ENCODE results near the gene SEMA3C. TPM values are rescaled to one million over a fixed set of nuclear protein-coding genes. Genes with fewer than 3 reads are reported as not detected.

Gene SEMA3C
- total RNA-seq, 2 donors from 2014 or later = 3.0 to 3.4 TPM

DNA sequence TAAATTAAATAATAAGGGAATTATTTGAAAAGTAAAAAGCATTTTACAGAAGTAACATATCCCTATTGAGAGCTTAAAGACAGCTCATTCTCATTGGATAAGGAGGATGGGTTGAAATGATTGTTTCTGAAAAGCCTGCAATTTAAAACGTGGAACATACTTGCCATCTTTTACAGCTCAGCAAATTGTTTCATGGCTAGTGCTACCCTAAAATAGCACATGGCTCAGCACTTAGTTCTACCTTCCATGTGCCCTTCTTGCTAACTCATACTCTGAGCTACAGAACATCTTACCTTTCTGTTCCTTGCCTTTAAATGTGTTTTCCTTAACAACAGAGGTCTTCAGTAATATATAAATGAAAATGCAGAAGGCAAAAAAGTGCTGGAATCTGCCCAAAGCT, 8.6 kb downstream of the SEMA3C start:
- Histone ChIP-seq H3K4me3 (no peak overlapping the region), H3K27ac (no peak overlapping the region), H3K4me1 (no peaks in the 10 kb centered on the region), H3K36me3 (replicated peaks in 1 of 2; ENCODE audit: insufficient read depth in 1 of 2, low read depth in 2 of 2) (no peaks in the 10 kb centered on the region), H3K9me3 (no peaks in the 10 kb centered on the region), H3K27me3 (no peaks in the 10 kb centered on the region)
- intact Hi-C loops (cut with DNase I) = loop anchor here (10.0 kb wide), 1 partner anchor 545 kb away; no protein-coding TSS in a partner anchor
- TF ChIP-seq CTCF (IDR thresholded peaks at IDR 0.05) = no peak
- TF ChIP-seq POLR2A (IDR thresholded peaks at IDR 0.05) = no peak
- 48 to 55% methylated on average over 1 of the region's 1 CpG for WGBS, 2 donors
- ATAC-seq = no peak
- DNase-seq = no peak

DNA sequence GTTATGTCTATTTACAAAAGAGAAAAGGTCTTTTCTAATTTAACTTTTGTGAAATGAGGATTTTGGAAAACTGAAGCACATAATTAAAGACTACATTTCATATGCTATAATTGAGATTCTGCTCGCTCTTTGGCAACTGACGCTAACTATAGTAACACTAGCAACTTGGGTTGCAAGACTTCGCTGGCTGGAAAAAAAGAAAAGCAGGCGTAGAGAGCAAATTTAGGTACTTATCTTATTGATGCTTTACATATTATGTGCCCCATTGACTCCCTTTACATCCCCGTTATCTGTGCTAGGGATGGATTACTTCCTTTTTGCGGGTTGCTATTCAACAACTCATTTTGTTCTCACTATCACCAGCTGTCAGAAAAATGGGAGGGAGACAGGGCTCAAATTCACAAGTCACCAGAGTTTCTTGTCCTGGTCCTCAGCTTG, 10.5 kb downstream of the SEMA3C start:
- TF ChIP-seq POLR2A (IDR thresholded peaks at IDR 0.05) (no peak), CTCF (IDR thresholded peaks at IDR 0.05) (no peak)
- no peak overlapping the region for H3K27ac ChIP-seq
- H3K4me3 ChIP-seq = no peak overlapping the region
- 80 to 83% methylated on average over 6 of the region's 6 CpGs for WGBS, 2 donors
- DNase-seq (no peak), ATAC-seq (no peak)
- H3K4me1 ChIP-seq = no peaks in the 10 kb centered on the region
- no peaks in the 10 kb centered on the region for H3K27me3 ChIP-seq
- H3K9me3 ChIP-seq = no peaks in the 10 kb centered on the region
- H3K36me3 ChIP-seq (replicated peaks in 1 of 2; ENCODE audit: insufficient read depth in 1 of 2, low read depth in 2 of 2) = no peaks in the 10 kb centered on the region
- intact Hi-C loops (cut with DNase I) = no loop called here

- 55 to 62% methylated on average over 4 of the region's 4 CpGs for WGBS, 2 donors
- H3K27me3 ChIP-seq = no peaks in the 10 kb centered on the region
- no peaks in the 10 kb centered on the region for H3K36me3 ChIP-seq (replicated peaks in 1 of 2; ENCODE audit: insufficient read depth in 1 of 2, low read depth in 2 of 2)
- H3K4me1 ChIP-seq = no peaks in the 10 kb centered on the region
- ATAC-seq = no peak
- intact Hi-C loops (cut with DNase I) = no loop called here
- no peak overlapping the region for H3K4me3 ChIP-seq
- H3K27ac ChIP-seq = no peak overlapping the region
- DNase-seq = no peak
- no peaks in the 10 kb centered on the region for H3K9me3 ChIP-seq
- TF ChIP-seq CTCF (IDR thresholded peaks at IDR 0.05) (no peak), POLR2A (IDR thresholded peaks at IDR 0.05) (no peak)
Observed at GRCh38 chr7:80907612-80908011, 11.2 kb downstream of the SEMA3C start.

DNA sequence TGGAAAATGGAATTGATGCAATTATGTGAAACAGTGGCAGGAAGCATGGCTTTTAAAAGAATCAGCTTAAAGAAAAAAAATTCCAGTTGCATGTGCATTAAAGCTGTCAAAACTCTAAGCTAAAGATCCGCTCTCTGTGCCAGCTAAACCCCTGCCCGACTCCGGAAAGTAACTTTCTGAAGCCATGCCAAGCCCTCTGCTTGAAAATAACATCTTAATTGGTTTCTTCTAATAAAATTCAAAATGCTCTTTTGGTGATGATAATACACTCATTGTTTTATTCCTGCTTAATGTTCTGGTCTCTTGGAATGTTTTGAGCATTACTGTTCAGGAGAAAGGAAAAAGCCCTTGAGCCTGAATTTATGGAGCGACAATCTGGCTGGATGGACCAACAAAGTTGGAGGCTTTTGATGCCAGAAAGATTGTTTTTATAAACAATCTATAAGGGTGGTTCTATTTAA, 11.7 kb downstream of the SEMA3C start:
- TF ChIP-seq POLR2A (IDR thresholded peaks at IDR 0.05) (no peak), CTCF (IDR thresholded peaks at IDR 0.05) (no peak)
- 78 to 88% methylated on average over 4 of the region's 4 CpGs for WGBS, 2 donors

DNA sequence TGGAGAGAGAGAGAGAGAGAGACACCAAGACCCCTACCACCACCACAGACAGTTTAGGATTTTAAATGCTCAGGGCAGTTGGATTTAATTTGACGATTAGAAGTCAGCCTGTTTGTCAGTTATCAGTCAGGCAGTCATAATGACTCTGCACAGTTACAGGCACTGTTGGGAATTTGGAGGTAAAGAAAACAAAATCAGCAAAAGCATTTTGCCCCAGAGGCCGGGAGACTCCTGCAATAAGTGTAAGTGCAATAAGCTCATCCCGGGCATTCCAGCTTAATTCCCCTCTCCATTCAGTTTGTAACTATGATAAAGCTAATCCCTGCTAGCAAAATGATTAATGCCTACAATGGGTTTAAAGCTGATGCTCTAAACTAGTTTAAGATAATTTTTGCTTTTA, 13.5 kb downstream of the SEMA3C start:
- Histone ChIP-seq H3K27ac (no peak overlapping the region), H3K9me3 (no peaks in the 10 kb centered on the region), H3K36me3 (replicated peaks in 1 of 2; ENCODE audit: insufficient read depth in 1 of 2, low read depth in 2 of 2) (no peaks in the 10 kb centered on the region), H3K27me3 (no peaks in the 10 kb centered on the region), H3K4me3 (no peak overlapping the region), H3K4me1 (no peaks in the 10 kb centered on the region)
- DNase-seq (no peak), ATAC-seq (no peak)
- WGBS, 2 donors = 69 to 81% methylated on average over 3 of the region's 3 CpGs
- TF ChIP-seq CTCF (IDR thresholded peaks at IDR 0.05) (no peak), POLR2A (IDR thresholded peaks at IDR 0.05) (no peak)
- intact Hi-C loops (cut with DNase I) = no loop called here

More for the DNA sequence above, 11.7 kb downstream of the SEMA3C start:
- Histone ChIP-seq H3K27ac (no peak overlapping the region), H3K27me3 (no peaks in the 10 kb centered on the region), H3K4me1 (no peaks in the 10 kb centered on the region), H3K36me3 (replicated peaks in 1 of 2; ENCODE audit: insufficient read depth in 1 of 2, low read depth in 2 of 2) (no peaks in the 10 kb centered on the region), H3K9me3 (no peaks in the 10 kb centered on the region), H3K4me3 (no peak overlapping the region)
- no peak for DNase-seq
- intact Hi-C loops (cut with DNase I) = no loop called here
- no peak for ATAC-seq
